Measurements from ENCODE around the gene ZBTB7C. TPM values are rescaled to one million over a fixed set of nuclear protein-coding genes. Genes with fewer than 3 reads are reported as not detected.

ZBTB7C gene
- total RNA-seq, 1 donor from 2014 or later: 44.2 TPM

- DNase-seq (ENCODE audit: low spot score): no peak
- no peak for ATAC-seq
- intact Hi-C loops (cut with DNase I): no loop called here
Measured at GRCh38 chr18:48140731-48141130, 268.5 kb downstream of the ZBTB7C start.

- ATAC-seq (peak; percentile 56), DNase-seq (ENCODE audit: low spot score) (no peak)
- intact Hi-C loops (cut with DNase I): no loop called here
Measured at GRCh38 chr18:48139431-48140347, 269.5 kb downstream of the ZBTB7C start.

DNA sequence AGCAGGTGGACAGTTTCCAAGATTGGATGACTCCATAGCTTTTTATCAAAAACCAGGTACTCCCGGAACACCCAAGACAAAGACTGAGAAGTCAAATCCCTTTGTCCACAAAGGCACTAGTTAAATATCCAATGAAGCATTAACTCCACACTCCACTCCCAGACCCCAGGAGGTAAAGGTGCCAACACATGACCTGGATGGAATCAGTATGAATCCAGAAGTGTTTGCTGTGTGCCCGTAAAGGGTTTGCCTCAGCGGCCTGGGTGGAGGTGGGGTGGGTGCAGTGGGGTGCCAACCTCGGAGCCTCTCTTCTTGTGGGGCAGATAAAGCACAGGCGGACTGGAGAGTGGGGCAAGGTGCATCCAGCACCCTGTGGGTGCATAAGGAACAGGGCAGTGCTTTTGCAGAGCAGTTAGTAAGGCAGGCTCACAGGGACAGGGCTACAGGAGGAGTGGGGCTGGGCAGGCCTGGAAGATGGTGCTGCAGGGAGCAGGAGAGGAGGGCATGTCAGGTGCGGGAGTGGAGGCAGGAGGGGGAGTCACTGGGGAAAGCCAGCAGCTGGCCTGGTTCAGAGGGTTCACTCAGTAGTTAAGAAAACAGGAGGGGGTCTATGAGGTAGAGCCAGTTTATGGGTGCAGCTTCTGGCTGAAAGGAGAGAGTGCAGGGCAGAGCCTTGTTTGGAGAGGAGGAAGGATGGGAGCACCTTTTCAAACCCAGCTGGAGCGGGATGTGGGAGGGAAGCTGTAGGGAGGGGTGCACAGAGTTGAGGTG is 270.3 kb downstream of the ZBTB7C start:
- DNase-seq (ENCODE audit: low spot score): no peak
- peak; percentile 21 for ATAC-seq

GRCh38 chr18:48138210-48138609 is 271.0 kb downstream of the ZBTB7C start:
- DNase-seq (ENCODE audit: low spot score) (no peak), ATAC-seq (no peak)
- intact Hi-C loops (cut with DNase I): no loop called here

More for the DNA sequence above, 270.3 kb downstream of the ZBTB7C start:
- intact Hi-C loops (cut with DNase I): no loop called here

- DNase-seq (ENCODE audit: low spot score) (no peak), ATAC-seq (no peak)
- intact Hi-C loops (cut with DNase I): no loop called here
Measured at GRCh38 chr18:48137374-48138081, 271.7 kb downstream of the ZBTB7C start.

GRCh38 chr18:48136827-48137373 is 272.3 kb downstream of the ZBTB7C start:
- DNase-seq (ENCODE audit: low spot score): no peak
- intact Hi-C loops (cut with DNase I): no loop called here
- ATAC-seq: no peak

DNA sequence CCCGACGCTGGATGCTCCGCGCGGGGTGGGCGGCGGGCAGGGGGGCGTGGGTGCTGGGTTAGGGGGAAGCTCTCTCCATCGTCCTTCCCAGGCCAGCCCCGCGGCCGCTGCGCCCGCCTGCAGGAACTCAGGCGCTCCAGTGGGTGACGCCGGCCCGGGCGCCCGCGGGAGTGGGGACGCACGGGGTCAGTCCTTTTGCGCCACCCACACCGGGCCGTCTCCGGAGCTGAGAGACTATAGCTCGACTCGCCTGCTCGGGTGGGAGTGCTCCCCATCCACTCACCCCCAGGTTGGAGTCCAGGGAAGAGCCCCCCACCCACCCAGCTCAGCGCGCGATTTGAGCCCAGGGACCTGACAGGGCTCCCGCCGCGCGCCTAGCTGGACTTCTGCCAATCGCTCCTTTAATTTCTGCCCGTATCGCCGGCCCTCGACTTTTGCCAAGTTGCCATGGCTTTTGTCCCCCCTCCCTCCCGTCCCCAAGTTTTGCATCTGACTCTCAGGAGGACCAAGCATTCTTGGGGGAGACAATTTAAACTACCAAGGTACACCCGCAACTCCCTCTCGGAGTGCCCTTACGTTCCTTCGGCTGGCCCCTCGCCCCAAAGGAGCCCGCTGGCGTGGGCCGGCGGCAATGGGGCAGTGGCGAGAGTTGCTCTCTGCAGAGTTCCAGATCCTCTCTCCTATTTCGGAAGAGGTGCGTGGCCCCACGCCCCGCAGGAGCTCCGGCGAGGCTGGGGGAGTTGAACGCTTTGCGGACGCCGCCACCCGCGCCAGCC is 272.9 kb downstream of the ZBTB7C start:
- DNase-seq (ENCODE audit: low spot score): no peak
- no peak for ATAC-seq
- intact Hi-C loops (cut with DNase I): no loop called here

DNA sequence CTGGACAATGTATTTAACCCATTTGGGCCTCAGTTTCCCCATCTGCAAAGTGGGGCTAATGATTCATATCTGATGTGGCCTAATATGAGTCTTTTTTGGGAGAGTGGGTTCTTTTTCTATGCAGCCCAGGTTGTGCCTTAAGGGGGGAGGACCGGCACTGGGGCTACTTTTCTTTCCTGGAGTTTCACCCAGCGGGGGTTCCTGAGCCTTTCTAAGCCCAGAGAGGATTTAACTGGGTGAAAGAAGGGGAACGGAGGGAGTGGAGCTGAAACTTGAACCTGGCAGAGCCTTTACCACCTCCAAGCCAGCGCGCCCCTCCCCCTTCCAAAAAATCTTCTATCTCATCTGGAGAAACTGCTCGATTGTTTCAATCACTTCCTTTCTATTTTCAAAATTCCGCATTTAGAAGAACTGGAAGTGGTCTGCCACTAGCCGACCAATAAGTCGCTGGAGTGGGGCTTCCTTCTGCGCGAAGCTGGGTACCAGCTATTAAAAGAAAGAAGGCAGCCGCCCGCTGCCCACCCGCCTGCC is 273.7 kb downstream of the ZBTB7C start:
- intact Hi-C loops (cut with DNase I): no loop called here
- no peak for DNase-seq (ENCODE audit: low spot score)

DNA sequence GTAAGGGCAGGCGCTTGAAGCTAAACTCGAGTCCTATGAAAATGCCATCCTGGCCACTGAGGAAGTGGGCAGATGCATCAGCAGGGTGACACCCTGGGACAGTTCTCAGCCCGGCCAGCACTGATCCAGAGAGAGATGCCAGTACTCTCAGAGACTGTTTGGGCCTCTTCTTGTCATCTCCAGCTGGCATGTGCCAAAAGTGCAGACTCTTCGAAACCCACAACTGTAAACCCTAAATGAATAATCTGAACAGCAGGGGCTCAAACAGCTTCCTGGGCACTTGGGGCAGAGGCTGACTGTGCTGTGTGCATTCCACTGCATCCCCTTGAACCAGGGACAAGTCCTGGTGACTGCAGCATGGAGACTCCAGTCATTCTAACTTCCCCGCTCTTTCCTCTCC is 274.6 kb downstream of the ZBTB7C start:
- DNase-seq (ENCODE audit: low spot score) (no peak), ATAC-seq (no peak)
- intact Hi-C loops (cut with DNase I): no loop called here

More for the DNA sequence above, 273.7 kb downstream of the ZBTB7C start:
- no peak for ATAC-seq

DNA sequence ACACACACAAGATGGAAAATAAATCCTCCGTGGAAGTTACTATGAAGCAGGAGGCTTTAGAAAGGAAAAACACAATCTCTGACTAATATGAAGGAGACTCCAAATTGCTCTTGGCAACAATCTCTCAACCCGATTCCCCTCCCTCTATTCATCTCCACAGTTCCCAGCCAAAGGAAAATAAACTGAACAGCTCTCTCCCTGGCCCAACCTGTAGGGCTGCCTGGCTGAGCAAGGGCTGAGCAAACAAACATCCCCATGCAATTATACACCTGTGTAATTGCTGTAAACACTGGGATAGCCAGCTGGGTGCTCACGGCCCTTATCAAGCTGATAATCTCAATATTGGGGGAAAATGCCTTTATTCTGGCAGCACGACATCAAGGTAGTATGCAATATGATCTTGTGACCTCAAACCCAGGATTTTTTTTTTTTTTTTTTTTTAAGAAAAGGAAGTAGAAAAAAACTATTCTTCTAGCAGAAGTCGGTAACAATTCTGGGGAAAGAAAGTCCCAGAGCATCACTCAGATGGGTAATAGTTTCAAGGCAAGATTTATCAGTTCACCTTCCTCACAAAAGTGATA is 275.4 kb downstream of the ZBTB7C start:
- ATAC-seq: peak; percentile 75
- intact Hi-C loops (cut with DNase I): no loop called here
- no peak for DNase-seq (ENCODE audit: low spot score)

GRCh38 chr18:48132797-48133655 is 276.2 kb downstream of the ZBTB7C start:
- ATAC-seq (peak; percentile 37), DNase-seq (ENCODE audit: low spot score) (no peak)
- intact Hi-C loops (cut with DNase I): no loop called here

- ATAC-seq (no peak), DNase-seq (ENCODE audit: low spot score) (no peak)
- intact Hi-C loops (cut with DNase I): no loop called here
Measured at GRCh38 chr18:48131042-48131441, 278.1 kb downstream of the ZBTB7C start.

- no peak for DNase-seq (ENCODE audit: low spot score)
- intact Hi-C loops (cut with DNase I): loop anchor here (5.0 kb wide), 1 partner anchor 977 kb away; the partner anchor contains the start of gene HDHD2
- ATAC-seq: no peak
Measured at GRCh38 chr18:48129621-48130082, 279.5 kb downstream of the ZBTB7C start.

GRCh38 chr18:48127606-48128005 is 281.6 kb downstream of the ZBTB7C start:
- intact Hi-C loops (cut with DNase I): loop anchor here (5.0 kb wide), 1 partner anchor 975 kb away; the partner anchor contains the start of gene HDHD2
- peak; percentile 31 for ATAC-seq
- DNase-seq (ENCODE audit: low spot score): no peak

DNA sequence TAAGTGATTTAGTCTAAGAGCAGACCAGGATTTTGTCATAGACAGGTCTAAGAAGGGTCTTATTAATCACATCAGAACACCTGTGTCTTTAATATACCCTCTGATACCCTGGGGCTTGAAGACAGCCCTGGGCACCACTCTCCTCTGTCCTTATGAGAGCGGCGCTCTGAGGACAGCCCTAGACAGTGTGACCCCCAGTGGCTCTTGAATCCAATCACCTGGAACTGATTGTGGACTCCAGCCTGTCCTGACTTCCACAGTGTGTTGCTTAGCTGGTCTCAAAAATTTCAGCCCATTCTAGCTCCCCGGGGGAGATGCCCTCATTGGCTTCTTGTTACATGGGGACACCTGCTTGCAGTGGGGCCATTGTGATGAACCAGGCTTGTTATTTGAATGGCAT is 282.9 kb downstream of the ZBTB7C start:
- ATAC-seq (no peak), DNase-seq (ENCODE audit: low spot score) (peak; percentile 35)
- intact Hi-C loops (cut with DNase I): loop anchor here (5.0 kb wide), 1 partner anchor 974 kb away; the partner anchor contains the start of gene HDHD2

GRCh38 chr18:48125724-48126123 is 283.5 kb downstream of the ZBTB7C start:
- intact Hi-C loops (cut with DNase I): loop anchor here (5.0 kb wide), 1 partner anchor 973 kb away; the partner anchor contains the start of gene HDHD2
- ATAC-seq (no peak), DNase-seq (ENCODE audit: low spot score) (no peak)

Data from sciatic nerve (tissue), 2 donors.